HepG2 (cell line): ENCODE results near the gene CD151. TPM values are rescaled to one million over a fixed set of nuclear protein-coding genes. Genes with fewer than 3 reads are reported as not detected.

Experiments used
- ATRX ChIP-seq: sonication (generic); formaldehyde crosslinking; IDR thresholded peaks from 2 replicates; pipeline ENCODE4 v1.4.0; 2020; ENCODE audit warnings: missing genetic modification reagents, borderline replicate concordance
- BATF2 ChIP-seq: sonication (generic); formaldehyde crosslinking; IDR thresholded peaks from 2 replicates; pipeline ENCODE4 v1.8.0; 2022; ENCODE audit warnings: mild to moderate bottlenecking, missing genetic modification reagents, moderate library complexity
- CBX1 ChIP-seq: IDR thresholded peaks from one replicate; pipeline ENCODE4 v1.6.1; 2016; ENCODE audit warnings: antibody characterized with exemption, low read depth
- CHD4 ChIP-seq: fragments of 200-600 bp; sonication (generic); IDR thresholded peaks from 2 replicates; pipeline ENCODE4 v1.7.0; 2017; ENCODE audit warnings: mild to moderate bottlenecking, low read length, borderline replicate concordance
- ELF3 ChIP-seq: IDR thresholded peaks from 2 replicates; pipeline ENCODE4 v1.6.1; 2016; ENCODE audit warnings: missing genetic modification reagents, missing compliant biosample characterization
- ETV6 ChIP-seq: sonication (generic); formaldehyde crosslinking; conservative IDR thresholded peaks from 2 replicates; pipeline ENCODE4 v1.4.0; 2020; ENCODE audit warnings: missing genetic modification reagents
- GATA4 ChIP-seq: sonication (generic); IDR thresholded peaks from 2 replicates; pipeline ENCODE4 v1.6.1; 2016; ENCODE audit warnings: antibody characterized with exemption, low read depth, borderline replicate concordance
- GFI1 ChIP-seq: sonication (generic); formaldehyde crosslinking; IDR thresholded peaks from 2 replicates; pipeline ENCODE4 v1.5.0; 2020; ENCODE audit warnings: missing genetic modification reagents, mild to moderate bottlenecking, borderline replicate concordance
- HMG20A ChIP-seq: IDR thresholded peaks from 2 replicates; pipeline ENCODE4 v1.6.1; 2016; ENCODE audit warnings: borderline replicate concordance
- HMGA1 ChIP-seq: sonication (generic); formaldehyde crosslinking; conservative IDR thresholded peaks from 2 replicates; pipeline ENCODE4 v1.4.0; 2020; ENCODE audit warnings: missing genetic modification reagents
- HNF4G ChIP-seq, 2 experiments: sonication (generic) in 1 of 2; formaldehyde crosslinking in 1 of 2; IDR thresholded peaks; 2 replicates each; pipeline versions ENCODE4 v1.4.0 to v1.6.1; 2011 to 2020; ENCODE audit warnings: borderline replicate concordance in 2 of 2, low read depth in 2 of 2, mild to moderate bottlenecking in 2 of 2, low read length in 1 of 2, missing genetic modification reagents in 1 of 2, moderate library complexity in 1 of 2
- HOXD1 ChIP-seq: sonication (generic); formaldehyde crosslinking; IDR thresholded peaks from 2 replicates; pipeline ENCODE4 v1.5.0; 2020; ENCODE audit warnings: missing genetic modification reagents
- NFKBIZ ChIP-seq: IDR thresholded peaks from 2 replicates; pipeline ENCODE4 v1.6.1; 2018; ENCODE audit warnings: missing genetic modification reagents, missing compliant biosample characterization
- NONO ChIP-seq, 2 experiments: fragments of 450-650 bp in 1 of 2; sonication (generic) in 1 of 2; formaldehyde crosslinking in 1 of 2; IDR thresholded peaks in 1 of 2; conservative IDR thresholded peaks in 1 of 2; 2 replicates each; pipeline versions ENCODE4 v1.6.1 to v1.8.0; 2017 to 2022; ENCODE audit warnings: mild to moderate bottlenecking in 1 of 2, missing genetic modification reagents in 1 of 2, moderate library complexity in 1 of 2
- POGZ ChIP-seq: sonication (generic); formaldehyde crosslinking; IDR thresholded peaks from 2 replicates; pipeline ENCODE4 v1.4.0; 2020; ENCODE audit warnings: mild to moderate bottlenecking, missing genetic modification reagents
- RAD51 ChIP-seq: fragments of 450-650 bp; IDR thresholded peaks from 2 replicates; pipeline ENCODE4 v1.6.1; 2016; ENCODE audit warnings: borderline replicate concordance
- SALL1 ChIP-seq: sonication (generic); formaldehyde crosslinking; IDR thresholded peaks from 2 replicates; pipeline ENCODE4 v1.8.0; 2022; ENCODE audit warnings: mild to moderate bottlenecking, missing genetic modification reagents
- SMARCE1 ChIP-seq: fragments of 450-650 bp; IDR thresholded peaks from 2 replicates; pipeline ENCODE4 v1.6.1; 2017; ENCODE audit warnings: borderline replicate concordance
- ZNF143 ChIP-seq: sonication (generic); formaldehyde crosslinking; IDR thresholded peaks from 2 replicates; pipeline ENCODE4 v1.4.0; 2020; ENCODE audit warnings: missing genetic modification reagents
- ZNF160 ChIP-seq: sonication (generic); formaldehyde crosslinking; IDR thresholded peaks from 2 replicates; pipeline ENCODE4 v1.8.0; 2022; ENCODE audit warnings: mild to moderate bottlenecking, inconsistent platforms, missing genetic modification reagents
- ZNF256 ChIP-seq: sonication (generic); formaldehyde crosslinking; conservative IDR thresholded peaks from 2 replicates; pipeline ENCODE4 v1.4.0; 2020; ENCODE audit warnings: missing genetic modification reagents
- ZNF350 ChIP-seq: sonication (generic); formaldehyde crosslinking; IDR thresholded peaks from 2 replicates; pipeline ENCODE4 v1.4.0; 2020; ENCODE audit warnings: mild to moderate bottlenecking, low read depth, missing genetic modification reagents, borderline replicate concordance
- ZNF382 ChIP-seq: sonication (generic); formaldehyde crosslinking; IDR thresholded peaks from 2 replicates; pipeline ENCODE4 v1.5.0; 2020; ENCODE audit warnings: missing genetic modification reagents, mild to moderate bottlenecking, borderline replicate concordance
- ZNF446 ChIP-seq: sonication (generic); formaldehyde crosslinking; IDR thresholded peaks from 2 replicates; pipeline ENCODE4 v1.5.0; 2020; ENCODE audit warnings: mild to moderate bottlenecking, missing genetic modification reagents
- ZNF549 ChIP-seq: sonication (generic); formaldehyde crosslinking; IDR thresholded peaks from 2 replicates; pipeline ENCODE4 v1.5.0; 2020; ENCODE audit warnings: missing genetic modification reagents
- ZNF766 ChIP-seq: sonication (generic); formaldehyde crosslinking; IDR thresholded peaks from 2 replicates; pipeline ENCODE4 v1.5.0; 2020; ENCODE audit warnings: missing genetic modification reagents, borderline replicate concordance
- ZZZ3 ChIP-seq: sonication (generic); formaldehyde crosslinking; IDR thresholded peaks from 2 replicates; pipeline ENCODE4 v1.4.0; 2020; ENCODE audit warnings: missing genetic modification reagents, mild to moderate bottlenecking, borderline replicate concordance
- polyA plus RNA-seq, 8 experiments: library from polyadenylated mRNA; depleted of rRNA in 3 of 8; stranded (reverse) in 7 of 8; unstranded in 1 of 8; fragments of >200 nt; fragmentation: Illumina TruSeq in 4 of 8; extraction: Trizol in 4 of 8; gene quantifications; 2 replicates each; pipeline versions ENCODE4 v1.2.1 to v1.2.3, GENCODE V29; 2011 to 2016; ENCODE audit warnings: low read depth in 4 of 8, missing spikeins in 1 of 8, mixed read lengths in 1 of 8; ENCODE audit not compliant: insufficient read depth in 1 of 8
- total RNA-seq, 5 experiments: library from RNA; depleted of rRNA; stranded (reverse); fragments of >200 nt; fragmentation: Illumina TruSeq; extraction: Trizol; gene quantifications; 2 replicates each; pipeline ENCODE4 v1.2.3, GENCODE V29; 2016; ENCODE audit warnings: low read depth in 1 of 5
- TF ChIP-seq, protein P1 (sequence below): sonication (generic); formaldehyde crosslinking; IDR thresholded peaks from 2 replicates; pipeline ENCODE4 v1.9.0; 2021; ENCODE audit warnings: missing genetic modification reagents, mild to moderate bottlenecking, borderline replicate concordance

The CD151 gene
- total and polyA plus RNA-seq, 2 of the 13 experiments (the other 11 are each of a cell fraction or from before 2014, with no cell fraction given), result 125 to 197 TPM

GRCh38 chr11:827146-827896, 5.4 kb upstream of the CD151 start (continued):
- TF ChIP-seq RAD51 (no peak), BATF2 (CRISPR knock-in tag) (no peak), CBX1 (no peak), HOXD1 (CRISPR knock-in tag) (0 out of 2 replicates have a peak, but pooled peaks have one; percentile 9), ZNF350 (CRISPR knock-in tag) (peak; percentile 77), CHD4 (no peak), ZNF549 (CRISPR knock-in tag) (no peak), HNF4G (IDR thresholded peaks at IDR 0.05; ENCODE audit: borderline replicate concordance, low read depth, low read length) (no peak), HNF4G (CRISPR knock-in tag; IDR thresholded peaks at IDR 0.05; ENCODE audit: borderline replicate concordance, low read depth) (no peak), POGZ (no peak), SMARCE1 (no peak), ZZZ3 (no peak), ZNF256 (CRISPR knock-in tag) (no peak), SALL1 (CRISPR knock-in tag) (peak; percentile 62), ELF3 (CRISPR knock-in tag) (peak; percentile 18; the same call in 1 of the 2 replicates), ZNF160 (no peak), ATRX (CRISPR knock-in tag) (no peak), HMGA1 (CRISPR knock-in tag) (no peak), NONO (IDR thresholded peaks at IDR 0.05) (no peak), NONO (CRISPR knock-in tag; conservative IDR thresholded peaks at IDR 0.05) (peak; percentile 70; the same call in 1 of the 2 replicates), NFKBIZ (CRISPR knock-in tag) (0 out of 2 replicates have a peak, but pooled peaks have one; percentile 60), ZNF382 (CRISPR knock-in tag) (no peak), ZNF446 (CRISPR knock-in tag) (no peak), GATA4 (no peak; the same call in 1 of the 2 replicates), ETV6 (CRISPR knock-in tag) (no peak), ZNF766 (CRISPR knock-in tag) (no peak), ZNF143 (no peak), GFI1 (CRISPR knock-in tag) (no peak), HMG20A (no peak)
- TF ChIP-seq, protein P1, sequence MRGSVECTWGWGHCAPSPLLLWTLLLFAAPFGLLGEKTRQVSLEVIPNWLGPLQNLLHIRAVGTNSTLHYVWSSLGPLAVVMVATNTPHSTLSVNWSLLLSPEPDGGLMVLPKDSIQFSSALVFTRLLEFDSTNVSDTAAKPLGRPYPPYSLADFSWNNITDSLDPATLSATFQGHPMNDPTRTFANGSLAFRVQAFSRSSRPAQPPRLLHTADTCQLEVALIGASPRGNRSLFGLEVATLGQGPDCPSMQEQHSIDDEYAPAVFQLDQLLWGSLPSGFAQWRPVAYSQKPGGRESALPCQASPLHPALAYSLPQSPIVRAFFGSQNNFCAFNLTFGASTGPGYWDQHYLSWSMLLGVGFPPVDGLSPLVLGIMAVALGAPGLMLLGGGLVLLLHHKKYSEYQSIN, result no peak
